ENCODE results near the gene AKAP12.

Gene AKAP12

DNA sequence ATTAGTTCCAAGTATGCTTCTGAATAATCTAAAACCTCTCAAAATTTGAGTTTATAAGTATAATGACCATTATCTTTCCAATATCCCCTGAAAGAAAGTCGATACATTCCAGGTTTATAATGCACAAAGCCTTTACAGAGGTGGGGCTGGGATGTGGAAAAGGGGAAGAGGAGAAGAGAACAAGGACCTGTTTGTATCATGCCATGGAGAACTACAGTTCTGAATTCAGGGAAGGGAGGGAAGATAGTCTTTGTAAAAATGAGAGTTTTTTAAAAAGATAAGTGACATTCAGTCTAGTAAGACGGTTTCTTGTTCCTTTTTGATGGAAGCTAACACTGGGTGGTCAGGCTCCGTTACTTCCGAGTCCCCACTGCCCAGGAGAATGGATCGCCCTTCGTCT is 125.5 kb downstream of the AKAP12 start:
- TF ChIP-seq, protein P1, sequence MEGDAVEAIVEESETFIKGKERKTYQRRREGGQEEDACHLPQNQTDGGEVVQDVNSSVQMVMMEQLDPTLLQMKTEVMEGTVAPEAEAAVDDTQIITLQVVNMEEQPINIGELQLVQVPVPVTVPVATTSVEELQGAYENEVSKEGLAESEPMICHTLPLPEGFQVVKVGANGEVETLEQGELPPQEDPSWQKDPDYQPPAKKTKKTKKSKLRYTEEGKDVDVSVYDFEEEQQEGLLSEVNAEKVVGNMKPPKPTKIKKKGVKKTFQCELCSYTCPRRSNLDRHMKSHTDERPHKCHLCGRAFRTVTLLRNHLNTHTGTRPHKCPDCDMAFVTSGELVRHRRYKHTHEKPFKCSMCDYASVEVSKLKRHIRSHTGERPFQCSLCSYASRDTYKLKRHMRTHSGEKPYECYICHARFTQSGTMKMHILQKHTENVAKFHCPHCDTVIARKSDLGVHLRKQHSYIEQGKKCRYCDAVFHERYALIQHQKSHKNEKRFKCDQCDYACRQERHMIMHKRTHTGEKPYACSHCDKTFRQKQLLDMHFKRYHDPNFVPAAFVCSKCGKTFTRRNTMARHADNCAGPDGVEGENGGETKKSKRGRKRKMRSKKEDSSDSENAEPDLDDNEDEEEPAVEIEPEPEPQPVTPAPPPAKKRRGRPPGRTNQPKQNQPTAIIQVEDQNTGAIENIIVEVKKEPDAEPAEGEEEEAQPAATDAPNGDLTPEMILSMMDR (IDR thresholded peaks at IDR 0.05): no peak
- Histone ChIP-seq H3K27ac (no peak overlapping the region), H3K4me3 (no peak overlapping the region)
- no peak for DNase-seq (ENCODE audit: low spot score)

DNA sequence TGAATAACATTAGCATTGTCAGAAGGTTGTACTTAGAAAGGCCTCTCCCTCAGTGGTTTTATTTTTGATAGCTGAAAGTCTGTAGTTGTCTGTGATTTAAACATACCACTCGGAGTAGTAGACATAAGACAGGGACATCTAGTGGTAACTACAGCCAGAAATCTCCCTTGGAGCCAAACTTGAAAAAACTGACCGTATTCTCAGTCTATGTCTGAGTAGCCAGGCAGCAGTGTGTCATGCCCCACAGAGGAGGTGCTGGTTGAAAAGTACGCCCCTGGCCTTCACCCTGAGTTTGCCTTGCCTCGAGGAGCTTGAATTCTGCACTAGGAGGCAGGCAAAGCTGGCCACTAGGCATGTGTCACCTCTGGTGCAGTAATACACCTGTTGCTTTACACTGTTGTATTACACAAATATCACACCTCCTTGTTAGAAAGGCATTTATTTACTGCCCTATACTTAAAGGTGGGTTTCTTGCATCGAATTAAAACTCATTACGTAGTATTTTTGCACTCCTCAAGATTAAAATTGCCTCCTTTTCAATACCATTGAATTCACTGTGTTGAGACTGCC is 130.8 kb downstream of the AKAP12 start:
- DNase-seq (ENCODE audit: low spot score): no peak
- TF ChIP-seq, protein P1 (IDR thresholded peaks at IDR 0.05): no peak
- Histone ChIP-seq H3K4me3 (no peak overlapping the region), H3K27ac (no peak overlapping the region)

DNA sequence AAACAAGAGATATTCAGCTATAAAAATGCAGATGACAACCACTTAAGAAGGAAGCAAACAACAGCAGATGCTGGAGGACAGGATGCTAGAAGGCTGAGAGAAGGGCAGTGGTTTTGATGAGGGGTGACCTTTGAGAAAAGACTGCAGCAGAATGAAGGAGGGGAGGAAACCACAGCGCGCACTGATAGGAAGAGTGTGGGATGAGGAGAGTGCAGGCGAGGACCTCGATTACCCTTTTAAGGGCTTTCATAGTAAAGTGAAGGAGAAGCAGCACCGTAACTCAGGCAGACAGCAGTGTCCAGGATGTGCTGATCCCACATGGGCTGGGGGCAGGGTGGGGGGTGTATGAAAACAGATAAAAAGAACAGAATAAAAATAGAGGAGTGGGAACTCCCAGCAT is 132.4 kb downstream of the AKAP12 start:
- H3K27ac ChIP-seq: no peak overlapping the region
- TF ChIP-seq, protein P1 (IDR thresholded peaks at IDR 0.05): no peak
- DNase-seq (ENCODE audit: low spot score): no peak
- H3K4me3 ChIP-seq: no peak overlapping the region

DNA sequence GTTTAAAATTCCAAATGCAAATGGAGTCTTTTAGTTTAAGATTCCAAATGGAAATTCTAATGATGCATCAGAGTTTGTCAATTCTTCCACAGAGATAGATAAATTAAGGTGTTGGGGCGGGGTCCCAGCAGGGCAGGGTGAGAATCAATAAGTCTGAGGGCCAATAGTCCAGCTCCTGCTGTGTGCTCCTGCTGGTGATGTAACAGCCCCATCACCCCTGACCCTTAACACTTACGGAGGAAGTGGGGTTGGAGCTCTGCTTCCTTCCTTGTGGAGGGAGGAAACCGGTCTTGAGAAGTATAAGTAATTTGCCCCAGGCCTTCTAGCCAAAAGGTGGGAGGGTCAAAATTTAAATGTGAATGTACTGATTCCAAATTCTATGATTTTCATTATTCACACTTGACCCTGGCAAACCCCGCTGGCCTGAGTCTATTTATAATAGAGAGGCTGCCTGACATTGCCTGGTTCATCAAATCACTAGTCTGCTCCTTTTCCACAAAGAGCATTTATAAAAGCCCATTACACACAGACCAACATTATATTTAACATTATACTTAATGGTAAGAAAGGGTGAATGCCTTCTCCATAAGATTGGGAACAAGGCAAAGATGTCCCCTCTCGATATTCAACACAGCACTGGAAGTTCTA is 134.4 kb downstream of the AKAP12 start:
- peak overlapping the region in 1 of 2 donors; percentile 40 for H3K27ac ChIP-seq
- no peak overlapping the region for H3K4me3 ChIP-seq
- DNase-seq (ENCODE audit: low spot score): no peak

DNA sequence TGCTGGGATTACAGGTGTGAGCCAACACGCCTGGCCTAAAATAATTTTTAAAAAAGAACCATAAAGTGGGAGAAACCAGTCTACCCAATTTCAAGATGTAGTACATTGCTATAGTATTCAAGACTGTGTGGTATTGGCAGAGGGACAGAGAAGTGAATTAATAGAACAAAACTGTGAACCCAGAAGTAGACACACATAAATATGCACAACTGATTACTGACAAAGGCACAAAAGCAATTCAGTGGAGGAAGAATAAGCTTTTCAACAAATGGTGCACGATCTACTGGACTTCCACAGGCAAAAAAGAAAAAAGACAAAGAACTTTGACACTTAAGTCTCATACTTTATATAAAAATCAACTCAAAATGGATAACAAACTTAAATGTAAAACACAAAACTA is 136.1 kb downstream of the AKAP12 start:
- no peak for DNase-seq (ENCODE audit: low spot score)
- Histone ChIP-seq H3K27ac (no peak overlapping the region), H3K4me3 (no peak overlapping the region)
- TF ChIP-seq, protein P1 (IDR thresholded peaks at IDR 0.05): no peak

More for the DNA sequence above, 134.4 kb downstream of the AKAP12 start:
- TF ChIP-seq, protein P1 (IDR thresholded peaks at IDR 0.05): no peak

DNA sequence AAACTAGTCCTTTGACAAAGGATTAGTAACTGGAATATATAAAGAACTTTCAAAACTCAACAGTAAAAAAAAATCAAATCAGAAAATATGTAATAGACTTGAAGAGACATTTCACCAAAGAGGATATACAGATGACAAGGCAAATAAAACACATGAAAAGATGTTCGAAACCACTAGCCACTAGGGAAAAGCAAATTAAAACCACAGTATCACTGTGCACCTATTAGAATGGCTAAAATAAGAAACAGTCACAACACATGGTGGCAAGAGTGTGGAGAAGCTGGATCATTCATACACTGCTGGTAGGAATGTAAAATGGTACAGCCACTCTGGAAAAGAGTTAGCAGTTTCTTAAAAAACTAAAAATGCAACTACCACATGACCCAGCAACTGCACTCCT is 136.7 kb downstream of the AKAP12 start:
- Histone ChIP-seq H3K27ac (no peak overlapping the region), H3K4me3 (no peak overlapping the region)
- TF ChIP-seq, protein P1 (IDR thresholded peaks at IDR 0.05): no peak
- DNase-seq (ENCODE audit: low spot score): no peak

DNA sequence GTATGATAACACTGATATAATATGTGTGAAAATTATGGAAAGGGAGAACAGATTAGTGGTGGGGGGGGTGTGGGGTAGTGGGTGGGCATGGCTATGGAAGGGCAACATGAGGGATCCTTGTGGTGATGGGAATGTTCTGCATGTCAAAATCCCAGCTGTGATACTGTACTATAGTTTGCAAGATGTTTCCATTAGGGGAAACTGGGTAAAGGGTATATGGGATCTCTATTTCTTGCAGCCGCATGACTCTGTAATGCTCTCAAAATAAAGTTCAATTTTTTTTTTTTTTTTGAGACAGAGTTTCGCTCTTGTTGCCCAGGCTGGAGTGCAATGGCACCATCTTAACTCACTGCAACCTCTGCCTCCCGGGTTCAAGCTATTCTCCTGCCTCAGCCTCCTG is 137.3 kb downstream of the AKAP12 start:
- DNase-seq (ENCODE audit: low spot score): no peak
- Histone ChIP-seq H3K27ac (no peak overlapping the region), H3K4me3 (no peak overlapping the region)
- TF ChIP-seq, protein P1 (IDR thresholded peaks at IDR 0.05): no peak

Measured in coronary artery (tissue), 2 donors.